WTC11 (cell line): ENCODE results near the gene LTBP1. TPM values are rescaled to one million over a fixed set of nuclear protein-coding genes. Genes with fewer than 3 reads are reported as not detected.

Experiments used
- ATAC-seq: fragments of 200-7000 bp; cut with Tn5 transposase; 2 replicates; pipeline ENCODE4 v1.10.0; 2021; ENCODE audit warnings: mild to moderate bottlenecking, moderate library complexity
- CTCF ChIA-PET: fragments of 300-600 bp; sonication (Branson Sonifier 250); formaldehyde crosslinking; loops from one replicate; lab custom pipeline; 2021; ENCODE audit warnings: antibody characterized with exemption; lab: Charles Lee
- POLR2A ChIA-PET: fragments of 350-600 bp; sonication (Branson Sonifier 250); formaldehyde crosslinking; loops from one replicate; lab custom pipeline; 2021; ENCODE audit warnings: antibody characterized with exemption; lab: Charles Lee
- DNase-seq: peaks from one replicate; pipeline ENCODE4 v3.0.0; 2021; ENCODE audit warnings: low spot score
- H3K27ac Mint-ChIP-seq: 2 replicates; pipeline ENCODE4 v1.8.0; 2021; ENCODE audit warnings: mixed read lengths
- H3K27me3 Mint-ChIP-seq: 2 replicates; pipeline ENCODE4 v1.8.0; 2021; ENCODE audit warnings: low read depth, mild to moderate bottlenecking, moderate library complexity, mixed read lengths
- H3K36me3 Mint-ChIP-seq: 2 replicates; pipeline ENCODE4 v1.8.0; 2021; ENCODE audit warnings: mixed read lengths
- H3K4me1 Mint-ChIP-seq: 2 replicates; pipeline ENCODE4 v1.8.0; 2022; ENCODE audit warnings: mixed read lengths
- H3K4me3 Mint-ChIP-seq: 2 replicates; pipeline ENCODE4 v1.8.0; 2021; ENCODE audit warnings: mild to moderate bottlenecking, moderate library complexity, mixed read lengths
- H3K9me3 Mint-ChIP-seq: 2 replicates; pipeline ENCODE4 v1.8.0; 2021; ENCODE audit warnings: mixed read lengths
- E2F4 ChIP-seq: sonication (generic); formaldehyde crosslinking; IDR thresholded peaks from 2 replicates; pipeline ENCODE4 v1.8.1; 2022; ENCODE audit warnings: low read depth, mild to moderate bottlenecking, moderate library complexity, missing genetic modification reagents, borderline replicate concordance
- FOXJ3 ChIP-seq: sonication (generic); formaldehyde crosslinking; IDR thresholded peaks from 2 replicates; pipeline ENCODE4 v1.9.0; 2021; ENCODE audit warnings: missing genetic modification reagents, mild to moderate bottlenecking, borderline replicate concordance
- GABPB1 ChIP-seq: sonication (generic); formaldehyde crosslinking; IDR thresholded peaks from 2 replicates; pipeline ENCODE4 v1.8.1; 2023; ENCODE audit warnings: mild to moderate bottlenecking, missing genetic modification reagents
- IRF2 ChIP-seq: sonication (generic); formaldehyde crosslinking; IDR thresholded peaks from 2 replicates; pipeline ENCODE4 v1.8.0; 2022; ENCODE audit warnings: low read depth, missing genetic modification reagents, borderline replicate concordance
- KAT7 ChIP-seq: sonication (generic); formaldehyde crosslinking; IDR thresholded peaks from 2 replicates; pipeline ENCODE4 v1.8.1; 2023; ENCODE audit warnings: missing genetic modification reagents, mild to moderate bottlenecking, borderline replicate concordance
- MXD4 ChIP-seq: fragments of 250-450 bp; sonication (Bioruptor Pico); IDR thresholded peaks from 2 replicates; pipeline ENCODE4 v1.8.0; 2021; ENCODE audit warnings: mild to moderate bottlenecking, moderate library complexity, borderline replicate concordance
- RELA ChIP-seq: sonication (generic); formaldehyde crosslinking; IDR thresholded peaks from 2 replicates; pipeline ENCODE4 v1.8.1; 2022; ENCODE audit warnings: missing genetic modification reagents, mild to moderate bottlenecking, borderline replicate concordance
- TCF7 ChIP-seq: sonication (generic); formaldehyde crosslinking; IDR thresholded peaks from 2 replicates; pipeline ENCODE4 v1.8.0; 2022; ENCODE audit warnings: mild to moderate bottlenecking, low read depth, missing genetic modification reagents, moderate library complexity
- TEAD4 ChIP-seq: sonication (generic); formaldehyde crosslinking; IDR thresholded peaks from 2 replicates; pipeline ENCODE4 v1.8.0; 2022; ENCODE audit warnings: mild to moderate bottlenecking, missing genetic modification reagents
- ZMAT4 ChIP-seq: fragments of 250-450 bp; sonication (Bioruptor Pico); IDR thresholded peaks from 2 replicates; pipeline ENCODE4 v1.9.0; 2021; ENCODE audit warnings: mild to moderate bottlenecking
- ZNF232 ChIP-seq: sonication (generic); formaldehyde crosslinking; IDR thresholded peaks from 2 replicates; pipeline ENCODE4 v1.8.0; 2022; ENCODE audit warnings: mild to moderate bottlenecking, missing genetic modification reagents
- ZNF425 ChIP-seq: fragments of 250-450 bp; sonication (Bioruptor Pico); conservative IDR thresholded peaks from 2 replicates; pipeline ENCODE4 v1.9.0; 2021; ENCODE audit warnings: mild to moderate bottlenecking
- ZNF671 ChIP-seq: fragments of 250-450 bp; sonication (Bioruptor Pico); IDR thresholded peaks from 2 replicates; pipeline ENCODE4 v1.8.0; 2021; ENCODE audit warnings: mild to moderate bottlenecking
- total RNA-seq: library from RNA; stranded (reverse); gene quantifications from 3 replicates; pipeline ENCODE4 v1.2.3, GENCODE V29; 2021
- TF ChIP-seq, protein P1 (sequence below): sonication (generic); formaldehyde crosslinking; conservative IDR thresholded peaks from 2 replicates; pipeline ENCODE4 v1.8.1; 2022; ENCODE audit warnings: mild to moderate bottlenecking, missing genetic modification reagents
- TF ChIP-seq, protein P2 (sequence below): sonication (generic); formaldehyde crosslinking; IDR thresholded peaks from 2 replicates; pipeline ENCODE4 v1.8.0; 2023; ENCODE audit warnings: missing genetic modification reagents, mild to moderate bottlenecking, borderline replicate concordance
- TF ChIP-seq, protein P3 (sequence below): fragments of 250-450 bp; sonication (Bioruptor Pico); IDR thresholded peaks from 2 replicates; pipeline ENCODE4 v1.9.0; 2021; ENCODE audit warnings: mild to moderate bottlenecking

The LTBP1 gene
- total RNA-seq, 1 experiment from 2014 or later: 33.6 TPM

DNA sequence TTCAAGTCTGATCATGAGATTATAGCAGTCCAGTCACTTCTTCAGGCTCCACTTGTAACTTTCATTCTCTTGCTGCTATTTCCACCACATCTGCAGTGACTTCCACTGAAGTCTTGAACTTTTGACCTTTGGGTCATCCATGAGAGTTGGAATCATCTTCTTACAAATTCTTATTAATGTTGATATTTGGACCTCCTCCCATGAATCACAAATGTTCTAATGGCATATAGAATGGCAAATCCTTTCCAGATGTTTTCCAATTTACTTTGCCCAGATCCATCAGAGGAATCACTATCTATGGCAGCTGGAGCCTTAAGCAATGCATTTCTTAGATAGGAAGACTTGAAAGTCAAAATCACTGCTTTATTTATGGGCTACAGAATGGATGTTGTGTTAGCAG lies 159.4 kb downstream of the LTBP1 start:
- no peaks in the 10 kb centered on the region for H3K27me3 Mint-ChIP-seq
- no peak for TF ChIP-seq MXD4 (CRISPR knock-in tag)
- no peak for TF ChIP-seq TCF7
- TF ChIP-seq TEAD4 (CRISPR knock-in tag): no peak
- TF ChIP-seq ZNF671 (CRISPR knock-in tag): no peak
- TF ChIP-seq KAT7 (CRISPR knock-in tag): no peak
- no peak for TF ChIP-seq FOXJ3
- TF ChIP-seq, protein P1, sequence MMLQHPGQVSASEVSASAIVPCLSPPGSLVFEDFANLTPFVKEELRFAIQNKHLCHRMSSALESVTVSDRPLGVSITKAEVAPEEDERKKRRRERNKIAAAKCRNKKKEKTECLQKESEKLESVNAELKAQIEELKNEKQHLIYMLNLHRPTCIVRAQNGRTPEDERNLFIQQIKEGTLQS (CRISPR knock-in tag): no peak
- TF ChIP-seq RELA (CRISPR knock-in tag): no peak
- TF ChIP-seq, all 79 proteins: peak for 0
- no peak for DNase-seq
- POLR2A ChIA-PET: no interaction called here
- H3K4me1 Mint-ChIP-seq: peaks cover 14% of the 10 kb centered on the region
- no peak overlapping the region for H3K27ac Mint-ChIP-seq
- H3K9me3 Mint-ChIP-seq: no peaks in the 10 kb centered on the region
- CTCF ChIA-PET: no interaction called here
- ATAC-seq: no peak
- H3K36me3 Mint-ChIP-seq: no peaks in the 10 kb centered on the region
- no peak overlapping the region for H3K4me3 Mint-ChIP-seq

DNA sequence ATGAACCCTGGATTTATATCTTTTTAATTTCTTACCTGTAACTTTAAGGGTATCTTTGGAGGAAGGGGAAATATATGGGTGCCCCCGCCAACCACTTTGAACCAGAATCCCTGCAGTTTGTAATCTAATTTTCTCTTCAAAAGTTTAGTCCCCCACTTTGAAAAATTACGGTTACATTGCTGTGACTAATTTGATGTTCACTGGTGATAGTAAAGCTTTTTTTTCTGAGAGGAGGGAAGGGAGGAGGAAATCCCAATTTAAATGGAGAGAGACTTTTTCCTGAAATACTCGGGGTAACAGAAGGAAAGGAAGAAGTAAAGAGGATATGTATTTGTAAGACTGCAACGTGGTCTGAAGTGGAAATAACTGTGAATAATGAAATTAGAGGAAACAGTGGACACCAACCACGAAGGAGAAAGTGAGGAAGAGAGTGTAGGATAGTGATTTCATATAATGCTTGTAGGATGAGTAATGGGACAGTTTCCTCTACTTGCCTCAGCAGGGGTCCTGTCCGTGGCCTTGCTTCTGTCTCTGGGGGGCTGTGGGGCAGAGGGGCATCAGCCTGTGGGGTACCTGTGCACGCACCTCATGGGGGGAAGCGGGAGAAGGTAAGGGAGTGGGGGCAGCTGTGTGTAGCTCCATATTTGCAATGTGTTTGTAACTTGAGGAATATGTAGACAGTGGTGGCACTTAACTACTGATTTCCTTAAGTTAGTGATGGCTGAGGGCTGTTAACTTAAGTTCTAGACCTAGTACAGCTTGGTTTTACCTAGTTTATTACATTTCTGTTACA lies 161.1 kb downstream of the LTBP1 start:
- DNase-seq: no peak
- peaks cover 18% of the 10 kb centered on the region for H3K4me1 Mint-ChIP-seq
- no peak for ATAC-seq
- CTCF ChIA-PET: no interaction called here
- H3K36me3 Mint-ChIP-seq: no peaks in the 10 kb centered on the region
- POLR2A ChIA-PET: interaction anchor here (1.1 kb wide), 1 partner anchor 71 kb away, joined by 3 read pairs; no protein-coding TSS in a partner anchor
- H3K9me3 Mint-ChIP-seq: no peaks in the 10 kb centered on the region
- no peak overlapping the region for H3K27ac Mint-ChIP-seq
- H3K27me3 Mint-ChIP-seq: no peaks in the 10 kb centered on the region
- H3K4me3 Mint-ChIP-seq: no peak overlapping the region
- TF ChIP-seq GABPB1 (CRISPR knock-in tag): no peak
- no peak for TF ChIP-seq E2F4 (CRISPR knock-in tag)
- TF ChIP-seq, protein P2, sequence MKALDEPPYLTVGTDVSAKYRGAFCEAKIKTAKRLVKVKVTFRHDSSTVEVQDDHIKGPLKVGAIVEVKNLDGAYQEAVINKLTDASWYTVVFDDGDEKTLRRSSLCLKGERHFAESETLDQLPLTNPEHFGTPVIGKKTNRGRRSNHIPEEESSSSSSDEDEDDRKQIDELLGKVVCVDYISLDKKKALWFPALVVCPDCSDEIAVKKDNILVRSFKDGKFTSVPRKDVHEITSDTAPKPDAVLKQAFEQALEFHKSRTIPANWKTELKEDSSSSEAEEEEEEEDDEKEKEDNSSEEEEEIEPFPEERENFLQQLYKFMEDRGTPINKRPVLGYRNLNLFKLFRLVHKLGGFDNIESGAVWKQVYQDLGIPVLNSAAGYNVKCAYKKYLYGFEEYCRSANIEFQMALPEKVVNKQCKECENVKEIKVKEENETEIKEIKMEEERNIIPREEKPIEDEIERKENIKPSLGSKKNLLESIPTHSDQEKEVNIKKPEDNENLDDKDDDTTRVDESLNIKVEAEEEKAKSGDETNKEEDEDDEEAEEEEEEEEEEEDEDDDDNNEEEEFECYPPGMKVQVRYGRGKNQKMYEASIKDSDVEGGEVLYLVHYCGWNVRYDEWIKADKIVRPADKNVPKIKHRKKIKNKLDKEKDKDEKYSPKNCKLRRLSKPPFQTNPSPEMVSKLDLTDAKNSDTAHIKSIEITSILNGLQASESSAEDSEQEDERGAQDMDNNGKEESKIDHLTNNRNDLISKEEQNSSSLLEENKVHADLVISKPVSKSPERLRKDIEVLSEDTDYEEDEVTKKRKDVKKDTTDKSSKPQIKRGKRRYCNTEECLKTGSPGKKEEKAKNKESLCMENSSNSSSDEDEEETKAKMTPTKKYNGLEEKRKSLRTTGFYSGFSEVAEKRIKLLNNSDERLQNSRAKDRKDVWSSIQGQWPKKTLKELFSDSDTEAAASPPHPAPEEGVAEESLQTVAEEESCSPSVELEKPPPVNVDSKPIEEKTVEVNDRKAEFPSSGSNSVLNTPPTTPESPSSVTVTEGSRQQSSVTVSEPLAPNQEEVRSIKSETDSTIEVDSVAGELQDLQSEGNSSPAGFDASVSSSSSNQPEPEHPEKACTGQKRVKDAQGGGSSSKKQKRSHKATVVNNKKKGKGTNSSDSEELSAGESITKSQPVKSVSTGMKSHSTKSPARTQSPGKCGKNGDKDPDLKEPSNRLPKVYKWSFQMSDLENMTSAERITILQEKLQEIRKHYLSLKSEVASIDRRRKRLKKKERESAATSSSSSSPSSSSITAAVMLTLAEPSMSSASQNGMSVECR (CRISPR knock-in tag): no peak
- TF ChIP-seq, protein P3, sequence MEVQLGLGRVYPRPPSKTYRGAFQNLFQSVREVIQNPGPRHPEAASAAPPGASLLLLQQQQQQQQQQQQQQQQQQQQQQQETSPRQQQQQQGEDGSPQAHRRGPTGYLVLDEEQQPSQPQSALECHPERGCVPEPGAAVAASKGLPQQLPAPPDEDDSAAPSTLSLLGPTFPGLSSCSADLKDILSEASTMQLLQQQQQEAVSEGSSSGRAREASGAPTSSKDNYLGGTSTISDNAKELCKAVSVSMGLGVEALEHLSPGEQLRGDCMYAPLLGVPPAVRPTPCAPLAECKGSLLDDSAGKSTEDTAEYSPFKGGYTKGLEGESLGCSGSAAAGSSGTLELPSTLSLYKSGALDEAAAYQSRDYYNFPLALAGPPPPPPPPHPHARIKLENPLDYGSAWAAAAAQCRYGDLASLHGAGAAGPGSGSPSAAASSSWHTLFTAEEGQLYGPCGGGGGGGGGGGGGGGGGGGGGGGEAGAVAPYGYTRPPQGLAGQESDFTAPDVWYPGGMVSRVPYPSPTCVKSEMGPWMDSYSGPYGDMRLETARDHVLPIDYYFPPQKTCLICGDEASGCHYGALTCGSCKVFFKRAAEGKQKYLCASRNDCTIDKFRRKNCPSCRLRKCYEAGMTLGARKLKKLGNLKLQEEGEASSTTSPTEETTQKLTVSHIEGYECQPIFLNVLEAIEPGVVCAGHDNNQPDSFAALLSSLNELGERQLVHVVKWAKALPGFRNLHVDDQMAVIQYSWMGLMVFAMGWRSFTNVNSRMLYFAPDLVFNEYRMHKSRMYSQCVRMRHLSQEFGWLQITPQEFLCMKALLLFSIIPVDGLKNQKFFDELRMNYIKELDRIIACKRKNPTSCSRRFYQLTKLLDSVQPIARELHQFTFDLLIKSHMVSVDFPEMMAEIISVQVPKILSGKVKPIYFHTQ (CRISPR knock-in tag): no peak
- TF ChIP-seq MXD4 (CRISPR knock-in tag): no peak
- no peak for TF ChIP-seq ZNF425 (CRISPR knock-in tag)
- TF ChIP-seq ZNF232 (CRISPR knock-in tag): no peak
- no peak for TF ChIP-seq ZMAT4 (CRISPR knock-in tag)
- no peak for TF ChIP-seq IRF2 (CRISPR knock-in tag)
